ENCODE data around the gene GLI3. TPM values are rescaled to one million over a fixed set of nuclear protein-coding genes. Genes with fewer than 3 reads are reported as not detected.

GLI3 gene
- total and polyA plus RNA-seq, 2 of the 8 experiments (the other 6 are each of a cell fraction or from before 2014, with no cell fraction given), result 8.0 to 31.1 TPM

DNA sequence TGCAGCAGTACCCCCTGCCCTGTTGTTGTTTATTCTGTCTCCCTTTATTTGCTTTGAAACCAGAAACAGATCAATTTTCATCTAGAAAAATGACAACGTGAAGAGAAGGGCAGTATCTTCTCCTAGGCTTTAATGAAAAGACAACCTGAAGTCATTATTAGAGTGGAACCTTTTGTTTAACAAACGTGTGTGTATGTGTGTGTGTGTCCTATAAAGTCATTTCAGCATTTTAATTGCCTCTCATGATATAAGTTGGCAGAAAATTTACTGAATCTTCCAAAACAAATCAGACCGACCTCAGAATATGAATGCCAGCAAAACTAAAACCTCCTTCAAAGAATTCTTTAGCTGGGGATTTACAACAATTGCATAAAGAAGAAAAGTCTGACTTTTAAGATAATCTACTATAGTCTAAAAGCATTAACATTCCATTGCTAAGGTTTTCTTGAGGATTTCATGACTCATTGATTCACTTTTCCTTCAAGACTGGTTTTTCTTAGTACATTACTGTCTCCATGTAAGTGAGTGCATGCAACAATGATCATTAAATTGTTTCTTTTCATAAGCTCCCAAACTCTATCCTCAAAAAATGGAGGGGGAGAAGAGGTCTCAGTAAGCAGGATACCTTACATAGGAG is 3.2 kb downstream of the GLI3 start (continued):
- TF ChIP-seq SP2 (IDR thresholded peaks at IDR 0.05; ENCODE audit: low read length) (no peak), RNF2 (IDR thresholded peaks at IDR 0.05; ENCODE audit: borderline replicate concordance, low read depth, low read length, missing control alignments, poor library complexity, severe bottlenecking) (no peak), POLR2AphosphoS5 (IDR thresholded peaks at IDR 0.05; ENCODE audit: low read depth, low read length) (no peak), RXRA (IDR thresholded peaks at IDR 0.05; ENCODE audit: insufficient read depth, low read depth, low read length) (no peak), SIN3A (conservative IDR thresholded peaks at IDR 0.05 in 1 of 2, IDR thresholded peaks at IDR 0.05 in 1 of 2; ENCODE audit: low read depth in 1 of 2, low read length in 2 of 2) (no peak), POLR2A (IDR thresholded peaks at IDR 0.05; ENCODE audit: control extremely low read depth in 1 of 2, low read depth in 2 of 2, low read length in 2 of 2) (no peak)
- TF ChIP-seq, protein P1, sequence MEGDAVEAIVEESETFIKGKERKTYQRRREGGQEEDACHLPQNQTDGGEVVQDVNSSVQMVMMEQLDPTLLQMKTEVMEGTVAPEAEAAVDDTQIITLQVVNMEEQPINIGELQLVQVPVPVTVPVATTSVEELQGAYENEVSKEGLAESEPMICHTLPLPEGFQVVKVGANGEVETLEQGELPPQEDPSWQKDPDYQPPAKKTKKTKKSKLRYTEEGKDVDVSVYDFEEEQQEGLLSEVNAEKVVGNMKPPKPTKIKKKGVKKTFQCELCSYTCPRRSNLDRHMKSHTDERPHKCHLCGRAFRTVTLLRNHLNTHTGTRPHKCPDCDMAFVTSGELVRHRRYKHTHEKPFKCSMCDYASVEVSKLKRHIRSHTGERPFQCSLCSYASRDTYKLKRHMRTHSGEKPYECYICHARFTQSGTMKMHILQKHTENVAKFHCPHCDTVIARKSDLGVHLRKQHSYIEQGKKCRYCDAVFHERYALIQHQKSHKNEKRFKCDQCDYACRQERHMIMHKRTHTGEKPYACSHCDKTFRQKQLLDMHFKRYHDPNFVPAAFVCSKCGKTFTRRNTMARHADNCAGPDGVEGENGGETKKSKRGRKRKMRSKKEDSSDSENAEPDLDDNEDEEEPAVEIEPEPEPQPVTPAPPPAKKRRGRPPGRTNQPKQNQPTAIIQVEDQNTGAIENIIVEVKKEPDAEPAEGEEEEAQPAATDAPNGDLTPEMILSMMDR (IDR thresholded peaks at IDR 0.05; ENCODE audit: control extremely low read depth in 1 of 3, insufficient read depth in 1 of 3, low read depth in 1 of 3, low read length in 3 of 3), result no peak
